WTC11 (cell line): ENCODE measurements around the gene IFNAR2. TPM values are rescaled to one million over a fixed set of nuclear protein-coding genes. Genes with fewer than 3 reads are reported as not detected.

Source experiments
- ATAC-seq: fragments of 200-7000 bp; cut with Tn5 transposase; 2 replicates; pipeline ENCODE4 v1.10.0; 2021; ENCODE audit warnings: mild to moderate bottlenecking, moderate library complexity
- CTCF ChIA-PET: fragments of 300-600 bp; sonication (Branson Sonifier 250); formaldehyde crosslinking; loops from one replicate; lab custom pipeline; 2021; ENCODE audit warnings: antibody characterized with exemption; lab: Charles Lee
- POLR2A ChIA-PET: fragments of 350-600 bp; sonication (Branson Sonifier 250); formaldehyde crosslinking; loops from one replicate; lab custom pipeline; 2021; ENCODE audit warnings: antibody characterized with exemption; lab: Charles Lee
- DNase-seq: peaks from one replicate; pipeline ENCODE4 v3.0.0; 2021; ENCODE audit warnings: low spot score
- H3K27ac Mint-ChIP-seq: 2 replicates; pipeline ENCODE4 v1.8.0; 2021; ENCODE audit warnings: mixed read lengths
- H3K27me3 Mint-ChIP-seq: 2 replicates; pipeline ENCODE4 v1.8.0; 2021; ENCODE audit warnings: low read depth, mild to moderate bottlenecking, moderate library complexity, mixed read lengths
- H3K36me3 Mint-ChIP-seq: 2 replicates; pipeline ENCODE4 v1.8.0; 2021; ENCODE audit warnings: mixed read lengths
- H3K4me1 Mint-ChIP-seq: 2 replicates; pipeline ENCODE4 v1.8.0; 2022; ENCODE audit warnings: mixed read lengths
- H3K4me3 Mint-ChIP-seq: 2 replicates; pipeline ENCODE4 v1.8.0; 2021; ENCODE audit warnings: mild to moderate bottlenecking, moderate library complexity, mixed read lengths
- H3K9me3 Mint-ChIP-seq: 2 replicates; pipeline ENCODE4 v1.8.0; 2021; ENCODE audit warnings: mixed read lengths
- ATF2 ChIP-seq: sonication (generic); formaldehyde crosslinking; IDR thresholded peaks from 2 replicates; pipeline ENCODE4 v1.8.1; 2022; ENCODE audit warnings: low read depth, missing genetic modification reagents, borderline replicate concordance
- CDX4 ChIP-seq: fragments of 250-450 bp; sonication (Bioruptor Pico); IDR thresholded peaks from 2 replicates; pipeline ENCODE4 v1.9.0; 2021; ENCODE audit warnings: moderate library complexity, mild to moderate bottlenecking, inconsistent platforms, borderline replicate concordance
- ELF4 ChIP-seq: sonication (generic); formaldehyde crosslinking; IDR thresholded peaks from 2 replicates; pipeline ENCODE4 v1.8.1; 2022; ENCODE audit warnings: low read depth, mild to moderate bottlenecking, moderate library complexity, missing genetic modification reagents
- ESRRA ChIP-seq: sonication (generic); formaldehyde crosslinking; IDR thresholded peaks from 2 replicates; pipeline ENCODE4 v1.8.1; 2022; ENCODE audit warnings: mild to moderate bottlenecking, missing genetic modification reagents, borderline replicate concordance
- GRHL2 ChIP-seq: fragments of 250-450 bp; sonication (Bioruptor Pico); IDR thresholded peaks from 2 replicates; pipeline ENCODE4 v1.8.0; 2022; ENCODE audit warnings: mild to moderate bottlenecking, moderate library complexity; ENCODE audit not compliant: insufficient replicate concordance, severe bottlenecking
- IRF1 ChIP-seq: sonication (generic); formaldehyde crosslinking; IDR thresholded peaks from 2 replicates; pipeline ENCODE4 v1.8.0; 2023; ENCODE audit warnings: missing genetic modification reagents
- MYBL2 ChIP-seq: sonication (generic); formaldehyde crosslinking; IDR thresholded peaks from 2 replicates; pipeline ENCODE4 v1.8.1; 2023; ENCODE audit warnings: mild to moderate bottlenecking, moderate library complexity, missing genetic modification reagents
- NFATC4 ChIP-seq: fragments of 250-450 bp; sonication (Bioruptor Pico); IDR thresholded peaks from 2 replicates; pipeline ENCODE4 v1.9.0; 2021; ENCODE audit warnings: mild to moderate bottlenecking
- NFYB ChIP-seq: sonication (generic); formaldehyde crosslinking; conservative IDR thresholded peaks from 2 replicates; pipeline ENCODE4 v1.8.0; 2022; ENCODE audit warnings: low read depth, missing genetic modification reagents
- PRDM15 ChIP-seq: sonication (generic); formaldehyde crosslinking; IDR thresholded peaks from 2 replicates; pipeline ENCODE4 v1.8.0; 2022; ENCODE audit warnings: missing genetic modification reagents
- PRRX2 ChIP-seq: fragments of 250-450 bp; sonication (Bioruptor Pico); IDR thresholded peaks from 2 replicates; pipeline ENCODE4 v1.8.0; 2021; ENCODE audit warnings: mild to moderate bottlenecking
- RELA ChIP-seq: sonication (generic); formaldehyde crosslinking; IDR thresholded peaks from 2 replicates; pipeline ENCODE4 v1.8.1; 2022; ENCODE audit warnings: missing genetic modification reagents, mild to moderate bottlenecking, borderline replicate concordance
- RORB ChIP-seq: fragments of 250-450 bp; sonication (Bioruptor Pico); IDR thresholded peaks from 2 replicates; pipeline ENCODE4 v1.9.0; 2021; ENCODE audit warnings: mild to moderate bottlenecking
- SMAD4 ChIP-seq: sonication (generic); formaldehyde crosslinking; IDR thresholded peaks from 2 replicates; pipeline ENCODE4 v1.8.0; 2022; ENCODE audit warnings: mild to moderate bottlenecking, missing genetic modification reagents
- SOX15 ChIP-seq: fragments of 250-450 bp; sonication (Bioruptor Pico); IDR thresholded peaks from 2 replicates; pipeline ENCODE4 v1.9.0; 2021; ENCODE audit warnings: mild to moderate bottlenecking
- STAT6 ChIP-seq: sonication (generic); formaldehyde crosslinking; conservative IDR thresholded peaks from 2 replicates; pipeline ENCODE4 v1.8.1; 2023; ENCODE audit warnings: mild to moderate bottlenecking, low read depth, missing genetic modification reagents, moderate library complexity
- TEAD1 ChIP-seq: sonication (generic); formaldehyde crosslinking; IDR thresholded peaks from 2 replicates; pipeline ENCODE4 v1.8.0; 2022; ENCODE audit warnings: mild to moderate bottlenecking, missing genetic modification reagents
- TP53 ChIP-seq: sonication (generic); formaldehyde crosslinking; IDR thresholded peaks from 2 replicates; pipeline ENCODE4 v1.8.1; 2023; ENCODE audit warnings: mild to moderate bottlenecking, missing genetic modification reagents
- USF1 ChIP-seq: sonication (generic); formaldehyde crosslinking; IDR thresholded peaks from 2 replicates; pipeline ENCODE4 v1.8.0; 2022; ENCODE audit warnings: mild to moderate bottlenecking, missing genetic modification reagents
- USF2 ChIP-seq: sonication (generic); formaldehyde crosslinking; IDR thresholded peaks from 2 replicates; pipeline ENCODE4 v1.8.1; 2023; ENCODE audit warnings: mild to moderate bottlenecking, missing genetic modification reagents, moderate library complexity
- ZNF396 ChIP-seq: fragments of 250-450 bp; sonication (Bioruptor Pico); IDR thresholded peaks from 2 replicates; pipeline ENCODE4 v1.8.0; 2021; ENCODE audit warnings: mild to moderate bottlenecking, moderate library complexity, borderline replicate concordance
- total RNA-seq: library from RNA; stranded (reverse); gene quantifications from 3 replicates; pipeline ENCODE4 v1.2.3, GENCODE V29; 2021

The IFNAR2 gene
- total RNA-seq, 1 experiment from 2014 or later = 13.3 TPM

GRCh38 chr21:33211732-33212131 is 18.0 kb upstream of the IFNAR2 start:
- ChIA-PET CTCF (interaction anchor here (1.1 kb wide), 1 partner anchor 12 kb away, joined by 3 read pairs; no protein-coding TSS in a partner anchor), POLR2A (interaction anchor here (0.6 kb wide), 1 partner anchor 129 kb away, joined by 3 read pairs; no protein-coding TSS in a partner anchor)
- Mint-ChIP-seq H3K27ac (no peak overlapping the region), H3K4me1 (peaks cover 20% of the 10 kb centered on the region), H3K36me3 (peaks cover 7% of the 10 kb centered on the region), H3K4me3 (no peak overlapping the region), H3K9me3 (peaks cover 20% of the 10 kb centered on the region), H3K27me3 (peaks cover 11% of the 10 kb centered on the region)
- no peak for ATAC-seq
- TF ChIP-seq ESRRA (no peak), ELF4 (no peak)
- no peak for DNase-seq

GRCh38 chr21:33212159-33212851 is 17.4 kb upstream of the IFNAR2 start:
- DNase-seq = no peak
- Mint-ChIP-seq H3K4me3 (no peak overlapping the region), H3K27ac (no peak overlapping the region)
- no peak for ATAC-seq
- POLR2A ChIA-PET = interaction anchor here (0.6 kb wide), 1 partner anchor 128 kb away, joined by 3 read pairs; no protein-coding TSS in a partner anchor
- TF ChIP-seq STAT6 (CRISPR knock-in tag) (no peak), USF1 (CRISPR knock-in tag) (no peak), RORB (CRISPR knock-in tag) (no peak), IRF1 (CRISPR knock-in tag) (no peak), SMAD4 (no peak), SOX15 (no peak), ZNF396 (CRISPR knock-in tag) (no peak), GRHL2 (CRISPR knock-in tag) (no peak), TP53 (CRISPR knock-in tag) (no peak), PRRX2 (CRISPR knock-in tag) (no peak), RELA (CRISPR knock-in tag) (no peak), TEAD1 (CRISPR knock-in tag) (no peak)
- TF ChIP-seq, all 79 proteins: peak for 0
- peaks cover 7% of the 10 kb centered on the region for H3K36me3 Mint-ChIP-seq
- peaks cover 26% of the 10 kb centered on the region for H3K4me1 Mint-ChIP-seq
- CTCF ChIA-PET = interaction anchor here (1.1 kb wide), 1 partner anchor 12 kb away, joined by 3 read pairs; no protein-coding TSS in a partner anchor
- peaks cover 20% of the 10 kb centered on the region for H3K9me3 Mint-ChIP-seq
- H3K27me3 Mint-ChIP-seq = peaks cover 13% of the 10 kb centered on the region

GRCh38 chr21:33214056-33214455 is 15.7 kb upstream of the IFNAR2 start:
- POLR2A ChIA-PET = no interaction called here
- CTCF ChIA-PET = no interaction called here
- Mint-ChIP-seq H3K27ac (no peak overlapping the region), H3K4me3 (no peak overlapping the region), H3K27me3 (peaks cover 17% of the 10 kb centered on the region), H3K9me3 (peaks cover 17% of the 10 kb centered on the region), H3K4me1 (peaks cover 30% of the 10 kb centered on the region), H3K36me3 (peaks cover 4% of the 10 kb centered on the region; the same call in 1 of the 2 replicates)
- ATAC-seq (no peak), DNase-seq (no peak)
- no peak for TF ChIP-seq MYBL2 (CRISPR knock-in tag)
- no peak for TF ChIP-seq ATF2
- no peak for TF ChIP-seq CDX4 (CRISPR knock-in tag)
- no peak for TF ChIP-seq NFYB (CRISPR knock-in tag)
- no peak for TF ChIP-seq NFATC4 (CRISPR knock-in tag)
- TF ChIP-seq USF2 (CRISPR knock-in tag) = no peak
- TF ChIP-seq RELA (CRISPR knock-in tag) = no peak
- TF ChIP-seq TP53 (CRISPR knock-in tag) = no peak
- TF ChIP-seq PRDM15 = no peak
